IMR-90 (cell line): ENCODE results near the gene KCNQ1. TPM values are rescaled to one million over a fixed set of nuclear protein-coding genes. Genes with fewer than 3 reads are reported as not detected.

Experiments
- ATAC-seq: fragments of 200-7000 bp; cut with Tn5 transposase; 2 replicates; pipeline ENCODE4 v1.9.1; 2020; ENCODE audit warnings: low read depth, mild to moderate bottlenecking, moderate library complexity
- BruUV-seq: library from RNA; stranded (reverse); fragments of 400-500 nt; replicated peaks from 2 replicates; lab custom pipeline; 2021; lab: Mats Ljungman, UMichigan
- CTCF ChIA-PET: fragments of 300-600 bp; formaldehyde crosslinking; extraction: SDS; loops from one replicate; lab custom pipeline; 2021; ENCODE audit warnings: antibody characterized with exemption; lab: Yijun Ruan, JAX
- POLR2A ChIA-PET: fragments of 300-600 bp; sonication (Branson Sonifier 250); formaldehyde crosslinking; loops from one replicate; lab custom pipeline; 2022; ENCODE audit warnings: antibody characterized with exemption; ENCODE audit not compliant: unreplicated experiment; lab: Charles Lee
- DNase-seq: peaks from one replicate; pipeline ENCODE4 v3.0.0; 2013
- H2AFZ ChIP-seq: replicated peaks from 2 replicates; pipeline ENCODE3; 2013; ENCODE audit warnings: low read length, mild to moderate bottlenecking; ENCODE audit not compliant: poor library complexity
- H2AK5ac ChIP-seq: 2 replicates; pipeline ENCODE4 v1.6.1; 2013; ENCODE audit warnings: low read depth, low read length, inconsistent platforms
- H2AK9ac ChIP-seq: replicated peaks from 2 replicates; pipeline ENCODE3; 2013; ENCODE audit warnings: mild to moderate bottlenecking, low read depth, low read length, moderate library complexity; ENCODE audit not compliant: poor library complexity
- H2BK120ac ChIP-seq: 2 replicates; pipeline ENCODE4 v1.6.1; 2013; ENCODE audit warnings: low read depth, low read length, inconsistent platforms
- H2BK15ac ChIP-seq: 3 replicates; pipeline ENCODE4 v1.6.1; 2013; ENCODE audit warnings: low read depth, low read length, inconsistent platforms
- H2BK20ac ChIP-seq: 2 replicates; pipeline ENCODE4 v1.6.1; 2013; ENCODE audit warnings: low read depth, mild to moderate bottlenecking, inconsistent platforms, low read length, moderate library complexity
- H2BK5ac ChIP-seq: 2 replicates; pipeline ENCODE4 v1.6.1; 2013; ENCODE audit warnings: mild to moderate bottlenecking, low read depth, low read length, inconsistent platforms; ENCODE audit not compliant: poor library complexity, severe bottlenecking
- H3K14ac ChIP-seq: replicated peaks from 2 replicates; pipeline ENCODE4 v1.6.1; 2013; ENCODE audit warnings: low read depth, low read length, inconsistent platforms
- H3K18ac ChIP-seq: 2 replicates; pipeline ENCODE4 v1.6.1; 2013; ENCODE audit warnings: low read depth, low read length, control low read depth
- H3K23ac ChIP-seq: 2 replicates; pipeline ENCODE4 v1.6.1; 2013; ENCODE audit warnings: low read depth, low read length, inconsistent platforms
- H3K27ac ChIP-seq: 2 replicates; pipeline ENCODE4 v1.5.1; 2013; ENCODE audit warnings: mild to moderate bottlenecking, control low read depth, low read length; ENCODE audit not compliant: insufficient read depth
- H3K27me3 ChIP-seq: 2 replicates; pipeline ENCODE4 v1.6.1; 2013; ENCODE audit warnings: low read length; ENCODE audit not compliant: control insufficient read depth, insufficient read depth
- H3K36me3 ChIP-seq: 2 replicates; pipeline ENCODE4 v1.6.1; 2013; ENCODE audit warnings: low read length, mixed read lengths; ENCODE audit not compliant: control insufficient read depth, insufficient read depth
- H3K4ac ChIP-seq: 2 replicates; pipeline ENCODE4 v1.6.1; 2013; ENCODE audit warnings: low read depth, low read length, inconsistent platforms
- H3K4me1 ChIP-seq: 2 replicates; pipeline ENCODE4 v1.6.1; 2013; ENCODE audit warnings: low read length, mixed read lengths; ENCODE audit not compliant: control insufficient read depth, insufficient read depth
- H3K4me2 ChIP-seq: 2 replicates; pipeline ENCODE4 v1.6.1; 2013; ENCODE audit warnings: low read depth, mild to moderate bottlenecking, control low read depth, low read length, moderate library complexity
- H3K4me3 ChIP-seq: 2 replicates; pipeline ENCODE4 v1.5.1; 2013; ENCODE audit warnings: low read depth, mild to moderate bottlenecking, control low read depth, low read length, moderate library complexity; ENCODE audit not compliant: insufficient read depth
- H3K56ac ChIP-seq: 2 replicates; pipeline ENCODE4 v1.6.1; 2013; ENCODE audit warnings: low read length, inconsistent platforms; ENCODE audit not compliant: insufficient read depth; ENCODE audit errors: extremely low read depth
- H3K79me1 ChIP-seq, 2 experiments: 2 replicates each; pipeline ENCODE4 v1.6.1; 2013; ENCODE audit warnings: low read length in 2 of 2, inconsistent platforms in 1 of 2, low read depth in 1 of 2
- H3K9ac ChIP-seq: 2 replicates; pipeline ENCODE4 v1.6.1; 2013; ENCODE audit warnings: low read depth, low read length, control low read depth
- H3K9me1 ChIP-seq: 2 replicates; pipeline ENCODE4 v1.6.1; 2013; ENCODE audit warnings: low read length, inconsistent platforms; ENCODE audit not compliant: insufficient read depth
- H3K9me3 ChIP-seq: 2 replicates; pipeline ENCODE4 v1.6.1; 2013; ENCODE audit warnings: low read length; ENCODE audit not compliant: control insufficient read depth, insufficient read depth
- H4K20me1 ChIP-seq: 2 replicates; pipeline ENCODE4 v1.6.1; 2013; ENCODE audit warnings: low read length, inconsistent platforms; ENCODE audit not compliant: insufficient read depth
- H4K5ac ChIP-seq: 2 replicates; pipeline ENCODE4 v1.6.1; 2013; ENCODE audit warnings: mild to moderate bottlenecking, low read depth, low read length, control low read depth
- H4K8ac ChIP-seq, 2 experiments: 2 replicates each; pipeline ENCODE4 v1.6.1; 2013; ENCODE audit warnings: low read depth in 2 of 2, low read length in 2 of 2, control low read depth in 1 of 2, inconsistent platforms in 1 of 2
- H4K91ac ChIP-seq: 2 replicates; pipeline ENCODE4 v1.6.1; 2013; ENCODE audit warnings: low read depth, low read length, inconsistent platforms; ENCODE audit not compliant: insufficient read depth
- POLR2A ChIP-seq: IDR thresholded peaks from 2 replicates; pipeline ENCODE4 v1.6.1; 2012; ENCODE audit warnings: mild to moderate bottlenecking, low read depth, low read length
- RCOR1 ChIP-seq: IDR thresholded peaks from 2 replicates; pipeline ENCODE4 v1.6.1; 2012; ENCODE audit warnings: mild to moderate bottlenecking, low read length, improper control_type of control experiment; ENCODE audit not compliant: insufficient replicate concordance
- RFX5 ChIP-seq: IDR thresholded peaks from 2 replicates; pipeline ENCODE4 v1.8.0; 2012; ENCODE audit warnings: low read depth, mild to moderate bottlenecking, low read length, moderate library complexity
- WGBS, 2 experiments: methylation state at CpG; one replicate each; pipeline versions ENCODE4 v1.1.5 to v1.1.7; 2013; ENCODE audit warnings: missing lambda C conversion rate in 2 of 2; ENCODE audit not compliant: insufficient read length in 1 of 2; ENCODE audit errors: extremely low coverage in 2 of 2; 5-methylcytosine and 5-hydroxymethylcytosine counted together
- dilution Hi-C: fragments of 300-500 bp; cut with HindIII; formaldehyde crosslinking; loops from one replicate; pipeline ENCODE4 v1.14.3; 2018; ENCODE audit warnings: low sequenced_read_pairs; ENCODE audit not compliant: unreplicated experiment
- in situ Hi-C: fragments of 300-500 bp; cut with MboI; formaldehyde crosslinking; loops from 3 replicates; pipeline ENCODE4 v1.14.3; 2019; ENCODE audit warnings: low sequenced_read_pairs, inconsistent platforms, mixed read lengths
- intact Hi-C: fragments of 100-400 bp; cut with micrococcal nuclease; formaldehyde crosslinking; loops from 2 replicates; pipeline ENCODE4 v1.10.0; 2022
- polyA plus RNA-seq, 3 experiments: library from polyadenylated mRNA; depleted of rRNA; stranded (reverse); fragments of >200 nt; gene quantifications; 2 replicates each; pipeline ENCODE4 v1.2.3, GENCODE V29; 2012; ENCODE audit warnings: low replicate concordance in 1 of 3
- total RNA-seq: library from RNA; depleted of rRNA; stranded (reverse); fragments of >200 nt; gene quantifications from 2 replicates; pipeline ENCODE4 v1.2.3, GENCODE V29; 2012
- TF ChIP-seq, protein P1 (sequence below): conservative IDR thresholded peaks from 2 replicates; pipeline ENCODE4 v1.5.1; 2012; ENCODE audit warnings: mild to moderate bottlenecking, low read depth, low read length, improper control_type of control experiment

KCNQ1 gene
- total and polyA plus RNA-seq, 2 of the 4 experiments (the other 2 are of a cell fraction), result 0.07 TPM; not detected in 1

GRCh38 chr11:2587976-2588748, 143.4 kb downstream of the KCNQ1 start:
- ChIA-PET POLR2A (no interaction called here), CTCF (no interaction called here)
- no peak overlapping the region for H3K9ac ChIP-seq
- H3K23ac ChIP-seq, result no peak overlapping the region
- no peaks in the 10 kb centered on the region for H4K20me1 ChIP-seq
- H3K27me3 ChIP-seq, result peaks cover 23% of the 10 kb centered on the region; the same call in 1 of the 2 replicates
- no TSS peak for BruUV-seq
- no peak overlapping the region for H3K4me3 ChIP-seq
- dilution Hi-C loops, result no loop called here
- no peak overlapping the region for H2BK20ac ChIP-seq
- H3K36me3 ChIP-seq, result no peaks in the 10 kb centered on the region
- no peaks in the 10 kb centered on the region for H3K79me1 ChIP-seq
- no peak overlapping the region for H2AK9ac ChIP-seq
- H3K18ac ChIP-seq, result no peak overlapping the region
- TF ChIP-seq POLR2A (no peak), RFX5 (no peak), RCOR1 (no peak)
- TF ChIP-seq, protein P1, sequence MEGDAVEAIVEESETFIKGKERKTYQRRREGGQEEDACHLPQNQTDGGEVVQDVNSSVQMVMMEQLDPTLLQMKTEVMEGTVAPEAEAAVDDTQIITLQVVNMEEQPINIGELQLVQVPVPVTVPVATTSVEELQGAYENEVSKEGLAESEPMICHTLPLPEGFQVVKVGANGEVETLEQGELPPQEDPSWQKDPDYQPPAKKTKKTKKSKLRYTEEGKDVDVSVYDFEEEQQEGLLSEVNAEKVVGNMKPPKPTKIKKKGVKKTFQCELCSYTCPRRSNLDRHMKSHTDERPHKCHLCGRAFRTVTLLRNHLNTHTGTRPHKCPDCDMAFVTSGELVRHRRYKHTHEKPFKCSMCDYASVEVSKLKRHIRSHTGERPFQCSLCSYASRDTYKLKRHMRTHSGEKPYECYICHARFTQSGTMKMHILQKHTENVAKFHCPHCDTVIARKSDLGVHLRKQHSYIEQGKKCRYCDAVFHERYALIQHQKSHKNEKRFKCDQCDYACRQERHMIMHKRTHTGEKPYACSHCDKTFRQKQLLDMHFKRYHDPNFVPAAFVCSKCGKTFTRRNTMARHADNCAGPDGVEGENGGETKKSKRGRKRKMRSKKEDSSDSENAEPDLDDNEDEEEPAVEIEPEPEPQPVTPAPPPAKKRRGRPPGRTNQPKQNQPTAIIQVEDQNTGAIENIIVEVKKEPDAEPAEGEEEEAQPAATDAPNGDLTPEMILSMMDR, result no peak
- H3K9me3 ChIP-seq, result no peaks in the 10 kb centered on the region
- H3K14ac ChIP-seq, result no peak overlapping the region
- no peaks in the 10 kb centered on the region for H3K4me1 ChIP-seq
- intact Hi-C loops, result no loop called here
- no peaks in the 10 kb centered on the region; the same call in 1 of the 2 replicates for H3K9me1 ChIP-seq
- no peak overlapping the region for H4K5ac ChIP-seq
- H2BK15ac ChIP-seq, result no peak overlapping the region
- no peak overlapping the region for H3K56ac ChIP-seq
- no peak overlapping the region for H2BK120ac ChIP-seq
- H3K4me2 ChIP-seq, result no peak overlapping the region
- no peak overlapping the region for H2BK5ac ChIP-seq
- H3K27ac ChIP-seq, result no peak overlapping the region
- DNase-seq (no peak), ATAC-seq (no peak)
- 50% methylated on average over 5 of the region's 25 CpGs; no CpG with 5 or more reads in 1 of the 2 experiments for WGBS, 2 experiments
- in situ Hi-C loops, result no loop called here
- H2AFZ ChIP-seq, result no peak overlapping the region
- H4K8ac ChIP-seq, result no peak overlapping the region
- H4K91ac ChIP-seq, result no peak overlapping the region
- no peak overlapping the region for H3K4ac ChIP-seq
- no peak overlapping the region for H2AK5ac ChIP-seq
